T-helper 17 cell (primary cell): ENCODE measurements around the gene KRTAP10-1. TPM values are rescaled to one million over a fixed set of nuclear protein-coding genes. Genes with fewer than 3 reads are reported as not detected.
"Not testable (repeated sequence)": the region's sequence is repeated elsewhere in the genome, so short reads cannot be mapped to it uniquely, and the experiment has no call there.

Experiments
- ATAC-seq: fragments of 150-1000 bp; cut with Tn5 transposase; 2 replicates; pipeline ENCODE4 v1.10.0; 2021; ENCODE audit warnings: mild to moderate bottlenecking, moderate library complexity
- DNase-seq, 3 donors: peaks; one replicate each; pipeline versions ENCODE4 v3.0.0 to v3.0.0-alpha.2; 2020 to 2021
- H3K9me3 ChIP-seq: one replicate; pipeline ENCODE4 v1.7.0; 2013; ENCODE audit warnings: low read length, mild to moderate bottlenecking; ENCODE audit not compliant: control insufficient read depth, poor library complexity, severe bottlenecking
- H3K27ac Mint-ChIP-seq: one replicate; pipeline ENCODE4 v1.8.0; 2022; ENCODE audit warnings: mild to moderate bottlenecking, moderate library complexity, mixed read lengths
- H3K27me3 Mint-ChIP-seq: one replicate; pipeline ENCODE4 v1.8.0; 2022; ENCODE audit warnings: mixed read lengths
- H3K36me3 Mint-ChIP-seq: one replicate; pipeline ENCODE4 v1.8.0; 2022; ENCODE audit warnings: low read depth, mixed read lengths
- H3K4me1 Mint-ChIP-seq: one replicate; pipeline ENCODE4 v1.8.0; 2022; ENCODE audit warnings: mild to moderate bottlenecking, mixed read lengths
- H3K4me3 Mint-ChIP-seq: one replicate; pipeline ENCODE4 v1.8.0; 2022; ENCODE audit warnings: mild to moderate bottlenecking, moderate library complexity, mixed read lengths
- total RNA-seq, 4 donors: library from RNA in 2 of 4; stranded (reverse) in 2 of 4; gene quantifications; one replicate each; pipeline ENCODE4 v1.2.3 and lab custom pipeline; 2022 to 2026

The KRTAP10-1 gene, protein sequence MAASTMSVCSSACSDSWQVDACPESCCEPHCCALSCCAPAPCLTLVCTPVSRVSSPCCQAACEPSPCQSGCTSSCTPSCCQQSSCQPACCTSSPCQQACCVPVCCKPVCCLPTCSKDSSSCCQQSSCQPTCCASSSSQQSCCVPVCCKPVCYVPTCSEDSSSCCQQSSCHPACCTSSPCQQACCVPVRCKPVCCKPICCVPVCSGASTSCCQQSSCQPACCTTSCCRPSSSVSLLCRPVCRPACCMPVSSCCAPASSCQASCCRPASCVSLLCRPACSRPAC
- not detected for total RNA-seq
- total RNA-seq (lab: John Stamatoyannopoulos, UW), result 0 reads per million in 2 donors

GRCh38 chr21:44539991-44540666, at the start of gene KRTAP10-1:
Gene KRTAP10-1, minus strand, starts transcription at chr21:44540195. Its CDS starts 45 bp downstream, at chr21:44540150.
- H3K36me3 Mint-ChIP-seq, result no peaks in the 10 kb centered on the region

GRCh38 chr21:44589094-44589493, 49.1 kb upstream of the KRTAP10-1 start:
- Mint-ChIP-seq H3K4me3 (no peak overlapping the region), H3K27ac (no peak overlapping the region), H3K4me1 (peaks cover 5% of the 10 kb centered on the region), H3K27me3 (peaks cover 43% of the 10 kb centered on the region), H3K36me3 (peaks cover 3% of the 10 kb centered on the region)
- no peaks in the 10 kb centered on the region for H3K9me3 ChIP-seq
- ATAC-seq (no peak), DNase-seq (no peak)

More at GRCh38 chr21:44539991-44540666, at the start of gene KRTAP10-1:
- Mint-ChIP-seq H3K27me3 (no peaks in the 10 kb centered on the region), H3K27ac (no peak within 1 kb of the TSS), H3K4me3 (no peak within 1 kb of the TSS), H3K4me1 (no peaks in the 10 kb centered on the region)
- H3K9me3 ChIP-seq, result no peaks in the 10 kb centered on the region
- DNase-seq (no peak), ATAC-seq (no peak)

- no peak overlapping the region for H3K27ac Mint-ChIP-seq
- no peak for ATAC-seq
These were observed 45.9 kb upstream of the KRTAP10-1 start for GRCh38 chr21:44585892-44586291.

DNA sequence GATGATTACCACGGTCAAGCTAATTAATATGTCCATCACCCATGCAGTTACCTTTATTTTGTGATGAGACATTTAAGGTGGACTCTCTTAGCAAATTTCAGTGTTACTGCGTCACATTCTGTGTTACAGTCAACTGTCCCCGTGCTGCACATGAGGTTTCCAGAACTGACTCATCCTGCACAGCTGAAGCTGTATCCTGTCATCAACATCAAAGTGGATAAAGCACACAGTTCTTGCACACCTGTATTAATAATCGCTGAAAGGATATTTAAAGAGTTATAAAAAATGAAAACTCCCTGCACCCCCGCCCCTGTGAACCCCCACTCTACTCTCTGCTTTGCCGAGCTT, 43.8 kb upstream of the KRTAP10-1 start:
- ATAC-seq, result peak; percentile 69
- H3K9me3 ChIP-seq, result no peaks in the 10 kb centered on the region
- Mint-ChIP-seq H3K27me3 (peaks cover 28% of the 10 kb centered on the region), H3K27ac (no peak overlapping the region), H3K4me1 (peaks cover 9% of the 10 kb centered on the region), H3K36me3 (peaks cover 3% of the 10 kb centered on the region), H3K4me3 (no peak overlapping the region)
- no peak for DNase-seq

More at GRCh38 chr21:44585892-44586291, 45.9 kb upstream of the KRTAP10-1 start:
- H3K36me3 Mint-ChIP-seq, result peaks cover 3% of the 10 kb centered on the region
- no peaks in the 10 kb centered on the region for H3K9me3 ChIP-seq
- DNase-seq, result no peak
- H3K4me1 Mint-ChIP-seq, result peaks cover 9% of the 10 kb centered on the region
- peaks cover 38% of the 10 kb centered on the region for H3K27me3 Mint-ChIP-seq
- H3K4me3 Mint-ChIP-seq, result no peak overlapping the region

- H3K4me3 Mint-ChIP-seq, result no peak overlapping the region
- peaks cover 3% of the 10 kb centered on the region for H3K36me3 Mint-ChIP-seq
- H3K27ac Mint-ChIP-seq, result no peak overlapping the region
- ATAC-seq (no peak), DNase-seq (no peak)
- H3K27me3 Mint-ChIP-seq, result peaks cover 28% of the 10 kb centered on the region
- H3K4me1 Mint-ChIP-seq, result peaks cover 9% of the 10 kb centered on the region
- H3K9me3 ChIP-seq, result no peaks in the 10 kb centered on the region
These were observed 43.2 kb upstream of the KRTAP10-1 start for GRCh38 chr21:44583089-44583799.

GRCh38 chr21:44582055-44582454, 42.1 kb upstream of the KRTAP10-1 start:
- Mint-ChIP-seq H3K4me3 (no peak overlapping the region), H3K36me3 (peaks cover 3% of the 10 kb centered on the region), H3K27ac (no peak overlapping the region), H3K4me1 (peaks cover 9% of the 10 kb centered on the region), H3K27me3 (peaks cover 25% of the 10 kb centered on the region)
- H3K9me3 ChIP-seq, result no peaks in the 10 kb centered on the region
- ATAC-seq (no peak), DNase-seq (no peak)

DNA sequence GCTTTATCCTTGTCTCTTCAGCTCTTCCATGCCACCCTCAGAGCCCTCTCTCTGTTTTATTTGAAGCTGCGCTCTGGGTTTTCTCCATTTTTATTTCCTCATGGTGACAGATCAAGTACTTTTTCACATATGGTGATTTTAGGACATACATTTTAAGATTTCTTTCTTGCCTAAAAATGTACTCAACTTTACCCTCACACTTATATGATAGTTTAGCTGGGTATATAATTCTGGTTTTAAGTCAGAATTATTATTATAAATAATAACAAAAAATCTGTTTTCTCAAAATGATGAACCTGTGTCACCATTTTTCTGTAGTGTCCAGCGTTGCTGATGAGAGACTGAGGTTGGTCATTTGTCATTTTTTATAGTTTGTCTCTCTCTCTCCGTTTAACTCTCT, 41.2 kb upstream of the KRTAP10-1 start:
- no peak overlapping the region for H3K27ac Mint-ChIP-seq
- peaks cover 16% of the 10 kb centered on the region for H3K27me3 Mint-ChIP-seq
- H3K36me3 Mint-ChIP-seq, result peaks cover 3% of the 10 kb centered on the region
- no peaks in the 10 kb centered on the region for H3K9me3 ChIP-seq
- H3K4me1 Mint-ChIP-seq, result peaks cover 9% of the 10 kb centered on the region
- DNase-seq (no peak), ATAC-seq (no peak)
- no peak overlapping the region for H3K4me3 Mint-ChIP-seq

- not testable (repeated sequence) for DNase-seq, ATAC-seq, H3K36me3 Mint-ChIP-seq, H3K27ac Mint-ChIP-seq, H3K9me3 ChIP-seq, H3K4me1 Mint-ChIP-seq, H3K4me3 Mint-ChIP-seq
- peaks cover 13% of the 10 kb centered on the region for H3K27me3 Mint-ChIP-seq
These were observed 40.3 kb upstream of the KRTAP10-1 start, which contains the start of gene KRTAP10-5 for GRCh38 chr21:44580231-44580821. Gene KRTAP10-5, minus strand, starts transcription at chr21:44580604. Its CDS starts 26 bp downstream, at chr21:44580578.

GRCh38 chr21:44579833-44580144, 39.8 kb upstream of the KRTAP10-1 start:
- no peak for ATAC-seq
- Mint-ChIP-seq H3K36me3 (no peaks in the 10 kb centered on the region), H3K4me3 (no peak overlapping the region), H3K4me1 (peaks cover 10% of the 10 kb centered on the region), H3K27ac (no peak overlapping the region), H3K27me3 (peaks cover 15% of the 10 kb centered on the region)
- H3K9me3 ChIP-seq, result no peaks in the 10 kb centered on the region
- DNase-seq, result no peak

DNA sequence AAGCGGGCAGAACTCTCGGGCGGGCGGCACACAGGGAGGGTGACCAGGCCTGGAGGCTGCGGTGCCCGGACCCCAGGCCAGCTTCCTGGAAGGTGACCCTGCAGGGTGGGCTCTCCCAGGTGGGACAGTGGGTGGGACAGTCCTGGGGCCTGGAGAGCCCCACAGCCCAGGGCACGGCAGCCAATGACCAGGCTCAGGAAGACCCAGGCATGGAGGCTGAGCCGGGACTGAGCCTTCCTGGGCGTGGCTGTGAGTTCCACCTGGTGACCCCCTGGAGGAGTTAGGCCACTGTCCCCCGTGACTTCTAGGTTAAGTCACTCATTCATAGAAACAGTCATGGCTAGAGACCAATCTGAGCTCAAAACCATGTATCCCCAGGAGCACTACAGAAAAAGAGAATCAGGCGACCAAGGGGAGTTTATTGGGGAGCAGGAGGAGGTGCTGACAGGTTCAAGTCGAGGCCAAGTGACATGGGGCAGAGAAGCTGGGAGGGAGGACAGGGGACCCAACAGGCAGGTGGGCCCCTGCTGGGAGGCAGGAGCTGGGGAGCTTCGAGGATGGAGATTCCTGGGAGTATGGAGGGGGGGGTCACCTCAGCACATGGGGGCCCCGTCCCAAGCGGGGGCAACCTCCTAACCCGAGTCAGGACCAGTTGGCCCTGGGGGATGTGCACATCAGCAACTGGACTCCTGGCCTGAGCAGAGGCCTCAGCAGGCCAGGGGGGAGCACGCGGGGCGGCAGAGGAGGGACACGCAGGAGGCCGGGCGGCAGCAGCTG, 39.2 kb upstream of the KRTAP10-1 start:
- Mint-ChIP-seq H3K27ac (no peak overlapping the region), H3K36me3 (no peaks in the 10 kb centered on the region), H3K27me3 (peaks cover 16% of the 10 kb centered on the region), H3K4me3 (no peak overlapping the region), H3K4me1 (peaks cover 9% of the 10 kb centered on the region)
- ATAC-seq, result no peak
- no peak for DNase-seq
- no peaks in the 10 kb centered on the region for H3K9me3 ChIP-seq

DNA sequence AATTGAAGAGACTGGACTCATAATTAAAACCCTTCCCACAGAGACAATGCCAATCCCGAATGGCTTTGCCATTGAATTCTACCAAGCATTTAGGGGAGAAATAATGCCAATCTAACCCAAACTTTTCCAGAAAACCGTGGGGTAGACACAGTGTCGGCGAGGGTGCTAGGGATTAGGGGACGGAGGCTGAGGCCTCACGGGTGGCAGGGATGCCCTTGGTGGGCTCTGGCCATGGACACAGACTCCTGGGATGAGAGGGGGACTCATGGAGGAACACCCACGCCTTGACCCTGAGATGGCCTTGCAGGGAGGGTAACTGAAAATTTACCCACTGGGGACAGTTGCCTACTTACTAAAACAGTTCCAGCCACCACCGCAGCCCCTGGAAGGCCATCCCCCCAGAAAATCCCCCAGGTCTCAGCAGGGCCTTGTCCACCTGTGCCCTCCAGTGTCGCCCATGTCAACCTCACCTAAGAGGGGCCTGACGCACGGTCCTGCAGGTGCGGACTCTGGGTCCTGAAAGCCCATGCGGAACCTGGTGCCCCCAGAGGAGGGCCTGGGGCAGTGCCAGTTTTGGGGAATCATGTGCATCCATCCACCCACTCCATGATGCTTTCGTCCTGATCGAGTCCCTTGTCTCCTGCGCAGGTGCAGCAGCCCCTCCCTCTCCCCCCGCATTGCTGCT, 38.5 kb upstream of the KRTAP10-1 start:
- peaks cover 6% of the 10 kb centered on the region for H3K4me1 Mint-ChIP-seq
- no peaks in the 10 kb centered on the region for H3K9me3 ChIP-seq
- H3K27ac Mint-ChIP-seq, result no peak overlapping the region
- ATAC-seq (no peak), DNase-seq (no peak)
- H3K36me3 Mint-ChIP-seq, result no peaks in the 10 kb centered on the region
- peaks cover 18% of the 10 kb centered on the region for H3K27me3 Mint-ChIP-seq
- H3K4me3 Mint-ChIP-seq, result no peak overlapping the region

DNA sequence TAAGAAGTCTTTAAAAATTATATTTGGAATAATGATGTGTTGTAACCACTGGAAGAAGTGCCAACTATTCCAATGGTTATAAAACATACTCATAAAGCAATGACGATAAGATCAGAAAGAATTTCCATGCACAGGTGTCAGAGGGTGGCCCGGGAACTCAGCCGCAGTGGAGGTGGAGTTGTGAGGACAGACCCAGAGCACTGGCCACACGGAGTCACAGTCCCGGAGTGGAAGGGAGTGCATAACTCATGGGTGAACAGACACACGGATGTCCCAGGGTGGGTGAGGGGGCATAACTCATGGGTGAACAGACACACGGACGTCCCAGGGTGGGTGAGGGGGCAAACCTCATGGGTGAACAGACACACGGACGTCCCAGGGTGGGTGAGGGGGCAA, 36.0 kb upstream of the KRTAP10-1 start:
- Mint-ChIP-seq H3K4me3 (no peak overlapping the region), H3K27ac (no peak overlapping the region), H3K36me3 (peaks cover 2% of the 10 kb centered on the region), H3K27me3 (peaks cover 30% of the 10 kb centered on the region), H3K4me1 (peaks cover 8% of the 10 kb centered on the region)
- ATAC-seq (no peak), DNase-seq (no peak)
- no peaks in the 10 kb centered on the region for H3K9me3 ChIP-seq
